HCT116 (cell line): ENCODE data around the gene SMIM20. TPM values are rescaled to one million over a fixed set of nuclear protein-coding genes. Genes with fewer than 3 reads are reported as not detected.

ENCODE experiments used
- ATAC-seq: fragments of 200-7000 bp; cut with Tn5 transposase; 2 replicates; pipeline ENCODE4 v1.9.1; 2020; ENCODE audit warnings: mild to moderate bottlenecking, moderate library complexity
- BruUV-seq: library from RNA; stranded (reverse); fragments of 400-500 nt; replicated peaks from 2 replicates; lab custom pipeline; 2021; lab: Mats Ljungman, UMichigan
- CTCF ChIA-PET: fragments of 300-600 bp; sonication (Branson Sonifier 250); formaldehyde crosslinking; loops from one replicate; lab custom pipeline; 2021; ENCODE audit warnings: antibody characterized with exemption; lab: Charles Lee
- POLR2A ChIA-PET: fragments of 300-600, 350-600 bp; sonication (Branson Sonifier 250); formaldehyde crosslinking; loops from one replicate; lab custom pipeline; 2021; ENCODE audit warnings: antibody characterized with exemption; lab: Charles Lee
- RAD21 ChIA-PET, 2 experiments: fragments of 300-600 bp; sonication (Branson Sonifier 250); formaldehyde crosslinking; loops; one replicate each; lab custom pipeline; 2023; ENCODE audit warnings: low total read pairs in 2 of 2; ENCODE audit not compliant: uncharacterized antibody in 2 of 2, unreplicated experiment in 2 of 2, low non-redundant PET in 1 of 2; lab: Charles Lee
- DNase-seq: peaks from one replicate; pipeline ENCODE4 v3.0.0-alpha.2; 2010; ENCODE audit warnings: low read depth, low spot score
- H2AFZ ChIP-seq: fragments of 200-600 bp; shearing (Covaris generic), sonication (generic); 2 replicates; pipeline ENCODE4 v1.6.1; 2017; ENCODE audit warnings: low read depth, mixed run types, mixed read lengths, antibody characterized with exemption, low read length; ENCODE audit not compliant: poor library complexity, severe bottlenecking
- H3K27ac ChIP-seq: 2 replicates; pipeline ENCODE4 v1.5.1; 2012; ENCODE audit warnings: low read depth, low read length
- H3K27me3 ChIP-seq: fragments of 200-600 bp; sonication (generic); 2 replicates; pipeline ENCODE4 v1.6.1; 2016; ENCODE audit warnings: mixed run types, low read length, mixed read lengths; ENCODE audit not compliant: insufficient read depth
- H3K36me3 ChIP-seq, 2 experiments: fragments of 200-500 bp in 1 of 2; fragments of 200-600 bp in 1 of 2; sonication (Bioruptor generic) in 1 of 2; sonication (generic) in 1 of 2; 2 replicates each; pipeline versions ENCODE4 v1.5.1 to v1.6.1; 2014 to 2016; ENCODE audit warnings: low read length in 2 of 2, inconsistent platforms in 1 of 2, mixed read lengths in 1 of 2, mixed run types in 1 of 2; ENCODE audit not compliant: insufficient read depth in 2 of 2, control insufficient read depth in 1 of 2
- H3K4me1 ChIP-seq, 2 experiments: fragments of 200-600 bp in 1 of 2; sonication (generic) in 1 of 2; 2 replicates each; pipeline versions ENCODE4 v1.5.1 to v1.6.1; 2012 to 2017; ENCODE audit warnings: low read length in 2 of 2, inconsistent platforms in 1 of 2, mild to moderate bottlenecking in 1 of 2, mixed read lengths in 1 of 2, mixed run types in 1 of 2, moderate library complexity in 1 of 2; ENCODE audit not compliant: insufficient read depth in 2 of 2, control insufficient read depth in 1 of 2
- H3K4me2 ChIP-seq: fragments of 200-600 bp; sonication (generic); 2 replicates; pipeline ENCODE4 v1.6.1; 2017; ENCODE audit warnings: mixed run types, low read length, mixed read lengths
- H3K4me3 ChIP-seq, 2 experiments: fragments of 200-600 bp in 1 of 2; sonication (generic) in 1 of 2; replicated peaks in 1 of 2; 2 replicates each; pipeline ENCODE4 v1.5.1; 2011 to 2016; ENCODE audit warnings: low read length in 2 of 2, control low read depth in 1 of 2, low read depth in 1 of 2, mild to moderate bottlenecking in 1 of 2, mixed read lengths in 1 of 2, mixed run types in 1 of 2
- H3K79me2 ChIP-seq: fragments of 200-600 bp; sonication (generic); 2 replicates; pipeline ENCODE4 v1.6.1; 2017; ENCODE audit warnings: mild to moderate bottlenecking, mixed run types, low read length, moderate library complexity, mixed read lengths; ENCODE audit not compliant: insufficient read depth
- H3K9ac ChIP-seq: fragments of 200-600 bp; sonication (generic); 2 replicates; pipeline ENCODE4 v1.6.1; 2016; ENCODE audit warnings: low read length, mixed read lengths
- H3K9me2 ChIP-seq: fragments of 200-600 bp; sonication (generic), shearing (Covaris generic); 2 replicates; pipeline ENCODE4 v1.6.1; 2017; ENCODE audit warnings: mixed run types, mild to moderate bottlenecking, moderate library complexity; ENCODE audit not compliant: insufficient read depth
- H3K9me3 ChIP-seq, 2 experiments: fragments of 200-500 bp in 1 of 2; fragments of 200-600 bp in 1 of 2; sonication (Bioruptor generic) in 1 of 2; sonication (generic) in 1 of 2; 2 replicates each; pipeline ENCODE4 v1.6.1; 2014 to 2017; ENCODE audit warnings: low read length in 2 of 2, mixed read lengths in 2 of 2, inconsistent platforms in 1 of 2, low read depth in 1 of 2, mild to moderate bottlenecking in 1 of 2, mixed run types in 1 of 2, moderate library complexity in 1 of 2; ENCODE audit not compliant: control insufficient read depth in 1 of 2, insufficient read depth in 1 of 2
- H4K20me1 ChIP-seq: fragments of 200-600 bp; sonication (generic), shearing (Covaris generic); 2 replicates; pipeline ENCODE4 v1.6.1; 2017; ENCODE audit warnings: mixed run types, mild to moderate bottlenecking, moderate library complexity; ENCODE audit not compliant: insufficient read depth
- EGR1 ChIP-seq: IDR thresholded peaks from 2 replicates; pipeline ENCODE4 v1.6.1; 2012; ENCODE audit warnings: low read depth
- RAD21 ChIP-seq: IDR thresholded peaks from 2 replicates; pipeline ENCODE4 v1.6.1; 2012; ENCODE audit warnings: low read depth, mild to moderate bottlenecking
- intact Hi-C: fragments of 100-400 bp; cut with micrococcal nuclease; formaldehyde crosslinking; loops from 2 replicates; pipeline ENCODE4 v1.10.0; 2022
- total RNA-seq: library from RNA; stranded (reverse); gene quantifications from one replicate; pipeline ENCODE4 v1.2.1, GENCODE V29; 2021; ENCODE audit not compliant: unreplicated experiment
- TF ChIP-seq, protein P1 (sequence below): IDR thresholded peaks from 2 replicates; pipeline ENCODE4 v1.6.1; 2012; ENCODE audit warnings: low read depth
- TF ChIP-seq, protein P2 (sequence below): IDR thresholded peaks from 2 replicates; pipeline ENCODE4 v1.6.1; 2012

The SMIM20 gene
- total RNA-seq, 1 experiment from 2014 or later, result 36.9 TPM

DNA sequence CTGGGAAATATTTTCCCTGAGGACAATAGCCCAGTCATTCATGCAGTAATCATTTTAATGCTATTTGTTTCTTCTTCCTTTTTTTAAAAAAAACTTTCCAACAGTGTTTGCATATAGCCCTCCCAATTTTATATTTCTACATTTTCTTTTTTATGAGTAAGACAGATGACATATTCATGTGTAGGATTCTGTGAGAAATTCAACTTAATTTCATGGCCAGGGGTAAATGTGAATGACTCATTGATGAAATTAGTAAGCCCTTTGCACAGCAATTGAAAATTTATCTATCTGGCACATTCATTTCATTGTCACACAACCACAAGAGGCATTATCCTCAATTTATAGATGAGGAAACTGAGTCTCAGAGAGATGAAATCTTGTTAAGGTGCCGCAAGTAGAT, 13.7 kb upstream of the SMIM20 start (continued):
- TF ChIP-seq, protein P1, sequence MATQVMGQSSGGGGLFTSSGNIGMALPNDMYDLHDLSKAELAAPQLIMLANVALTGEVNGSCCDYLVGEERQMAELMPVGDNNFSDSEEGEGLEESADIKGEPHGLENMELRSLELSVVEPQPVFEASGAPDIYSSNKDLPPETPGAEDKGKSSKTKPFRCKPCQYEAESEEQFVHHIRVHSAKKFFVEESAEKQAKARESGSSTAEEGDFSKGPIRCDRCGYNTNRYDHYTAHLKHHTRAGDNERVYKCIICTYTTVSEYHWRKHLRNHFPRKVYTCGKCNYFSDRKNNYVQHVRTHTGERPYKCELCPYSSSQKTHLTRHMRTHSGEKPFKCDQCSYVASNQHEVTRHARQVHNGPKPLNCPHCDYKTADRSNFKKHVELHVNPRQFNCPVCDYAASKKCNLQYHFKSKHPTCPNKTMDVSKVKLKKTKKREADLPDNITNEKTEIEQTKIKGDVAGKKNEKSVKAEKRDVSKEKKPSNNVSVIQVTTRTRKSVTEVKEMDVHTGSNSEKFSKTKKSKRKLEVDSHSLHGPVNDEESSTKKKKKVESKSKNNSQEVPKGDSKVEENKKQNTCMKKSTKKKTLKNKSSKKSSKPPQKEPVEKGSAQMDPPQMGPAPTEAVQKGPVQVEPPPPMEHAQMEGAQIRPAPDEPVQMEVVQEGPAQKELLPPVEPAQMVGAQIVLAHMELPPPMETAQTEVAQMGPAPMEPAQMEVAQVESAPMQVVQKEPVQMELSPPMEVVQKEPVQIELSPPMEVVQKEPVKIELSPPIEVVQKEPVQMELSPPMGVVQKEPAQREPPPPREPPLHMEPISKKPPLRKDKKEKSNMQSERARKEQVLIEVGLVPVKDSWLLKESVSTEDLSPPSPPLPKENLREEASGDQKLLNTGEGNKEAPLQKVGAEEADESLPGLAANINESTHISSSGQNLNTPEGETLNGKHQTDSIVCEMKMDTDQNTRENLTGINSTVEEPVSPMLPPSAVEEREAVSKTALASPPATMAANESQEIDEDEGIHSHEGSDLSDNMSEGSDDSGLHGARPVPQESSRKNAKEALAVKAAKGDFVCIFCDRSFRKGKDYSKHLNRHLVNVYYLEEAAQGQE, result no peak
- TF ChIP-seq EGR1, result no peak
- TF ChIP-seq, all 23 proteins: peak for 0

DNA sequence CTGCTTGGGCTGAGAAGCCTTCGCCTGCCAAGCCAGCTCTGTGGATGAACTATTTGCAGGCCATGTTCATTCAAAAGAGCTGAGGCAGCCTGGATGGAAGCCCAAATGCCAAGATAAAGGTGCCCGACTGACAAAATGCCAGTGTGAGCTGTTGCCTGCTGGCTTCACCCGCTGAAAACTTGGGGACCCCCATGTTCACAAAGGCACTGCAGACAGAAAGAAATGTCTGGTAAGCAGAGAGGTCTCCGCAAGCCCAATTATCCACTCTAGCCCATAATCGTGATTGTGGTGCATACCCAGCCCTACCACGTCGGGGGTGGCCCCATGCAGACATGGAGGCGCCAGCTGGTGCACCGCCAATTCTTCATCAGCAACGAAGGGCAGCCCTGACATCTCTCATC, 13.0 kb upstream of the SMIM20 start:
- Histone ChIP-seq H3K4me1 (peaks cover 0 to 5% of the 10 kb centered on the region in 2 experiments; a peak in 1 of 4 replicates), H4K20me1 (no peaks in the 10 kb centered on the region), H2AFZ (no peak overlapping the region), H3K27me3 (no peaks in the 10 kb centered on the region), H3K9me2 (no peaks in the 10 kb centered on the region), H3K27ac (no peak overlapping the region), H3K79me2 (no peaks in the 10 kb centered on the region), H3K36me3 (no peaks in the 10 kb centered on the region), H3K4me2 (no peak overlapping the region), H3K9me3 (no peaks in the 10 kb centered on the region), H3K4me3 (no peak overlapping the region), H3K9ac (no peak overlapping the region)
- intact Hi-C loops, result no loop called here
- RAD21 ChIA-PET, result no interaction called here
- BruUV-seq, result no TSS peak
- DNase-seq (no peak), ATAC-seq (no peak)
- no peak for TF ChIP-seq RAD21
- TF ChIP-seq, protein P2, sequence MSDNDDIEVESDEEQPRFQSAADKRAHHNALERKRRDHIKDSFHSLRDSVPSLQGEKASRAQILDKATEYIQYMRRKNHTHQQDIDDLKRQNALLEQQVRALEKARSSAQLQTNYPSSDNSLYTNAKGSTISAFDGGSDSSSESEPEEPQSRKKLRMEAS, result no peak
- POLR2A ChIA-PET, result no interaction called here
- CTCF ChIA-PET, result no interaction called here
